OCI-LY1 (cell line): ENCODE data around the gene KCNG3.

Experiments used
- H2AFZ ChIP-seq: fragments of 200-600 bp; sonication (generic), shearing (Covaris generic); 2 replicates; pipeline ENCODE4 v1.6.0; 2014; ENCODE audit warnings: antibody characterized with exemption, mild to moderate bottlenecking, low read length
- H3F3A ChIP-seq: fragments of 200-600 bp; sonication (generic), shearing (Covaris generic); 2 replicates; pipeline ENCODE4 v1.6.0; 2014; ENCODE audit warnings: mild to moderate bottlenecking, antibody characterized with exemption, low read length, moderate library complexity; ENCODE audit not compliant: insufficient read depth
- H3K27ac ChIP-seq: fragments of 200-600 bp; sonication (generic); 2 replicates; pipeline ENCODE4 v1.5.1; 2014; ENCODE audit warnings: low read length, mixed run types, mild to moderate bottlenecking, low read depth; ENCODE audit not compliant: poor library complexity, severe bottlenecking
- H3K27me3 ChIP-seq: fragments of 200-600 bp; sonication (generic); 2 replicates; pipeline ENCODE4 v1.6.0; 2014; ENCODE audit warnings: antibody characterized with exemption, mild to moderate bottlenecking, low read length, moderate library complexity; ENCODE audit not compliant: insufficient read depth
- H3K36me3 ChIP-seq: fragments of 200-600 bp; sonication (generic); 2 replicates; pipeline ENCODE4 v1.6.1; 2014; ENCODE audit warnings: mild to moderate bottlenecking, antibody characterized with exemption, low read length, moderate library complexity, mixed read lengths; ENCODE audit not compliant: insufficient read depth
- H3K4me1 ChIP-seq: fragments of 200-600 bp; sonication (generic); 2 replicates; pipeline ENCODE4 v1.5.1; 2014; ENCODE audit warnings: mild to moderate bottlenecking, low read length, moderate library complexity; ENCODE audit not compliant: insufficient read depth, severe bottlenecking
- H3K4me2 ChIP-seq: fragments of 200-600 bp; sonication (generic), shearing (Covaris generic); 2 replicates; pipeline ENCODE4 v1.6.1; 2014; ENCODE audit warnings: low read length
- H3K4me3 ChIP-seq: fragments of 200-600 bp; sonication (generic); 2 replicates; pipeline ENCODE4 v1.5.1; 2014; ENCODE audit warnings: low read length, low read depth, mild to moderate bottlenecking, mixed read lengths; ENCODE audit not compliant: poor library complexity, severe bottlenecking
- H3K79me2 ChIP-seq: fragments of 200-600 bp; shearing (Covaris generic); 2 replicates; pipeline ENCODE4 v1.6.1; 2016; ENCODE audit warnings: mixed run types, low read length, mixed read lengths; ENCODE audit not compliant: insufficient read depth
- H3K9ac ChIP-seq: fragments of 200-600 bp; sonication (generic), shearing (Covaris generic); 2 replicates; pipeline ENCODE4 v1.6.1; 2014; ENCODE audit warnings: mild to moderate bottlenecking, low read length, mixed read lengths
- H3K9me2 ChIP-seq: fragments of 200-600 bp; sonication (generic), shearing (Covaris generic); 2 replicates; pipeline ENCODE4 v1.6.1; 2014; ENCODE audit warnings: low read depth, mild to moderate bottlenecking, low read length, mixed read lengths
- H3K9me3 ChIP-seq: fragments of 200-600 bp; shearing (Covaris generic); 2 replicates; pipeline ENCODE4 v1.6.1; 2014; ENCODE audit warnings: low read length, mixed read lengths
- H4K20me1 ChIP-seq: fragments of 200-600 bp; sonication (generic), shearing (Covaris generic); 2 replicates; pipeline ENCODE4 v1.6.0; 2016; ENCODE audit warnings: mild to moderate bottlenecking, low read length; ENCODE audit not compliant: insufficient read depth
- EZH2 ChIP-seq: fragments of 200-600 bp; sonication (generic), shearing (Covaris generic); IDR thresholded peaks from 2 replicates; pipeline ENCODE4 v1.8.0; 2017; ENCODE audit warnings: borderline replicate concordance, mixed run types, mild to moderate bottlenecking, antibody characterized with exemption, low read length, moderate library complexity, mixed read lengths
- TF ChIP-seq, protein P1 (sequence below): fragments of 200-600 bp; sonication (generic), shearing (Covaris generic); IDR thresholded peaks from 2 replicates; pipeline ENCODE4 v1.5.1; 2017; ENCODE audit warnings: mild to moderate bottlenecking, antibody characterized with exemption, low read length, moderate library complexity, mixed read lengths

The KCNG3 gene

GRCh38 chr2:42488297-42488696, 5.5 kb downstream of the KCNG3 start:
- peaks cover 9% of the 10 kb centered on the region; the same call in 1 of the 2 replicates for H3K79me2 ChIP-seq
- H3K27ac ChIP-seq = no peak overlapping the region
- H3K4me2 ChIP-seq = no peak overlapping the region
- no peak overlapping the region for H2AFZ ChIP-seq
- H3K4me3 ChIP-seq = no peak overlapping the region
- H3F3A ChIP-seq = peaks cover 8% of the 10 kb centered on the region; the same call in 1 of the 2 replicates
- no peaks in the 10 kb centered on the region for H3K27me3 ChIP-seq
- no peaks in the 10 kb centered on the region for H3K36me3 ChIP-seq
- H3K4me1 ChIP-seq = peaks cover 33% of the 10 kb centered on the region
- H3K9me2 ChIP-seq = no peaks in the 10 kb centered on the region
- no peaks in the 10 kb centered on the region for H3K9me3 ChIP-seq
- no peaks in the 10 kb centered on the region for H4K20me1 ChIP-seq
- TF ChIP-seq, protein P1, sequence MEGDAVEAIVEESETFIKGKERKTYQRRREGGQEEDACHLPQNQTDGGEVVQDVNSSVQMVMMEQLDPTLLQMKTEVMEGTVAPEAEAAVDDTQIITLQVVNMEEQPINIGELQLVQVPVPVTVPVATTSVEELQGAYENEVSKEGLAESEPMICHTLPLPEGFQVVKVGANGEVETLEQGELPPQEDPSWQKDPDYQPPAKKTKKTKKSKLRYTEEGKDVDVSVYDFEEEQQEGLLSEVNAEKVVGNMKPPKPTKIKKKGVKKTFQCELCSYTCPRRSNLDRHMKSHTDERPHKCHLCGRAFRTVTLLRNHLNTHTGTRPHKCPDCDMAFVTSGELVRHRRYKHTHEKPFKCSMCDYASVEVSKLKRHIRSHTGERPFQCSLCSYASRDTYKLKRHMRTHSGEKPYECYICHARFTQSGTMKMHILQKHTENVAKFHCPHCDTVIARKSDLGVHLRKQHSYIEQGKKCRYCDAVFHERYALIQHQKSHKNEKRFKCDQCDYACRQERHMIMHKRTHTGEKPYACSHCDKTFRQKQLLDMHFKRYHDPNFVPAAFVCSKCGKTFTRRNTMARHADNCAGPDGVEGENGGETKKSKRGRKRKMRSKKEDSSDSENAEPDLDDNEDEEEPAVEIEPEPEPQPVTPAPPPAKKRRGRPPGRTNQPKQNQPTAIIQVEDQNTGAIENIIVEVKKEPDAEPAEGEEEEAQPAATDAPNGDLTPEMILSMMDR = no peak
- no peak for TF ChIP-seq EZH2
- H3K9ac ChIP-seq = no peak overlapping the region

DNA sequence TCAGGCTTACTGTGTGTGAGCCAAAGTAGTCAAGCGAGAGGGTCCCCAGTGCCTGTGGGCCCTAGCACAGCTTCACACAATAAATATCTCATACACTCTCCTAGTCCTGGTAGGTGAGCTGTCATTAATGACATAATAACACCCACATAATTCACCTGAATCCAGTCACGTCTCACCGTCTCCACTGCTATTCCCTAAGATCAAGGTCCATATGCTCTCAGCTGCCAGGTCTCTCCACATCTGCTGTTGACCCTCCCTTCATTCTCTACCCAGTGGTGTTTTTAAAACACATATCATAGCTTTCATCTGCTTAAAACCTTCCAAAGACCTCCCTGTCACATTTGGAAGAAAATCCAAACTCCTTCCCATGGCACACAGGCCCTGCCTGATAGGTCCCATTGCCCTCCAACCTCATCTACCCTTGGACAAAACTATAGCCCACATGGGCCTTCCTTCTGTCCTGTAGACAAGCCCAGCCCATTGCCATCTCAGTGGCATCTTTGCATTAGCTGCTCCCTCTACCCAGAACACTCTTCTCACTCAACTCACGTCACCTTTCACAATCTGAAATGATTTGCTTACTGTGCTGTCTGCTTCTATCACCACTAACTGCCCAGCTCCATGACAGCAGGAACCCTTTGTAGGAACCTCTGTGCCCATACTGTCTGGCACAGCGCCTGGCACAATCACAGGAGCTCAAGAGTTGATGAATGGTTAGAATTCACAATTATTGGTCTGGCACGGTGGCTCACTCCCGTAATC, 7.5 kb downstream of the KCNG3 start:
- Histone ChIP-seq H3K36me3 (no peaks in the 10 kb centered on the region), H3F3A (peaks cover 1% of the 10 kb centered on the region; the same call in 1 of the 2 replicates), H3K79me2 (peaks cover 9% of the 10 kb centered on the region; the same call in 1 of the 2 replicates), H3K9ac (no peak overlapping the region), H3K4me3 (no peak overlapping the region), H3K4me1 (peaks cover 21% of the 10 kb centered on the region), H2AFZ (no peak overlapping the region), H3K9me3 (no peaks in the 10 kb centered on the region), H3K27me3 (no peaks in the 10 kb centered on the region), H3K27ac (no peak overlapping the region), H4K20me1 (no peaks in the 10 kb centered on the region), H3K9me2 (no peaks in the 10 kb centered on the region), H3K4me2 (no peak overlapping the region)
- TF ChIP-seq EZH2 = no peak
- TF ChIP-seq, protein P1 = no peak

DNA sequence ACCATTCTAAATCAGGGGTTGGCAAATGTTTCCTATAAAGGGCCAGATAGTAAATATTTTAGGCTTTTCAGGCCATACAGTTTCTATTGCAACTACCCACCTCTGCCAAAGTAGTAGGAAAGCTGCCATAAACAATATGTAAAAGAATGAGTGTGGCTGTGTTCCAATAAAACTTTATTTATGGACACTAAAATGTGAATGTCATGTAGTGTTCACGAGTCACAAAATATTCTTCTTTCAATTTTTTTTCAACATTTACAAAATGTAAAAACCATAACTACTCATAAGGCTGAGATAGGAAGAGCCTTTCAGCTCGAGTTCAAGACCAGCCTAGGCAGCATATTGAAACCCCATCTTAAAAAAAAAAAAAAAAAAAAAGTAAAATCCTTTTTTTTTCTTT, 13.4 kb downstream of the KCNG3 start:
- H3K4me1 ChIP-seq = peaks cover 10% of the 10 kb centered on the region
- H3K27ac ChIP-seq = no peak overlapping the region
- no peak overlapping the region for H3K4me3 ChIP-seq
- no peak overlapping the region for H3K9ac ChIP-seq
- no peak overlapping the region for H2AFZ ChIP-seq
- no peak overlapping the region for H3K4me2 ChIP-seq
- no peaks in the 10 kb centered on the region for H4K20me1 ChIP-seq
- no peaks in the 10 kb centered on the region for H3K9me3 ChIP-seq
- H3F3A ChIP-seq = no peaks in the 10 kb centered on the region
- no peaks in the 10 kb centered on the region for H3K27me3 ChIP-seq
- TF ChIP-seq, protein P1 = no peak
- no peak for TF ChIP-seq EZH2
- 0 out of 2 replicates have a peak, but pooled peaks cover 5% of the 10 kb centered on the region for H3K79me2 ChIP-seq
- no peaks in the 10 kb centered on the region for H3K36me3 ChIP-seq
- H3K9me2 ChIP-seq = no peaks in the 10 kb centered on the region
